Ovary (tissue), 3 donors: ENCODE data around the gene ARHGAP8.

Experiments
- CTCF ChIP-seq, 3 donors: fragments of 450-650 bp in 2 of 3; fragments of 200-600 bp in 1 of 3; IDR thresholded peaks; one replicate each; pipeline versions ENCODE4 v1.5.1 to v1.8.0; 2016 to 2022; ENCODE audit warnings: antibody characterized with exemption in 3 of 3, mild to moderate bottlenecking in 1 of 3
- EP300 ChIP-seq: sonication (generic); formaldehyde crosslinking; IDR thresholded peaks from one replicate; pipeline ENCODE4 v1.6.1; 2017; ENCODE audit warnings: antibody characterized with exemption
- POLR2A ChIP-seq: fragments of 450-650 bp; IDR thresholded peaks from one replicate; pipeline ENCODE4 v1.6.1; 2017; ENCODE audit warnings: antibody characterized with exemption, mild to moderate bottlenecking, moderate library complexity
- donor health status: DM: no; HTN: no; CAD: no.

GRCh38 chr22:44737406-44738346 lies 14.7 kb upstream of the ARHGAP8 start:
- TF ChIP-seq CTCF (IDR thresholded peaks at IDR 0.05) (no peak), POLR2A (no peak), EP300 (no peak)
